Hepatocyte (in vitro differentiated cells): ENCODE results near the gene UBE2E2. TPM values are rescaled to one million over a fixed set of nuclear protein-coding genes. Genes with fewer than 3 reads are reported as not detected.

Source experiments
- DNase-seq: peaks from one replicate; pipeline ENCODE4 v3.0.0-alpha.2; 2016; ENCODE audit warnings: low spot score
- H2AFZ ChIP-seq: fragments of 200-600 bp; sonication (generic); 2 replicates; pipeline ENCODE4 v1.6.0; 2016; ENCODE audit warnings: antibody characterized with exemption, mild to moderate bottlenecking
- H3K27ac ChIP-seq: fragments of 200-600 bp; sonication (generic); 2 replicates; pipeline ENCODE4 v1.5.1; 2016; ENCODE audit warnings: mild to moderate bottlenecking
- H3K27me3 ChIP-seq: fragments of 200-600 bp; sonication (generic); 2 replicates; pipeline ENCODE4 v1.6.1; 2016
- H3K36me3 ChIP-seq: fragments of 200-600 bp; sonication (generic); replicated peaks from 2 replicates; pipeline ENCODE4 v1.5.1; 2016; ENCODE audit warnings: low read depth; ENCODE audit not compliant: insufficient read depth
- H3K4me1 ChIP-seq: fragments of 200-600 bp; sonication (generic); 2 replicates; pipeline ENCODE4 v1.5.1; 2016; ENCODE audit warnings: mild to moderate bottlenecking, moderate library complexity; ENCODE audit not compliant: insufficient read depth
- H3K4me2 ChIP-seq: fragments of 200-600 bp; sonication (generic); 2 replicates; pipeline ENCODE4 v1.6.0; 2016
- H3K4me3 ChIP-seq: fragments of 200-600 bp; sonication (generic); 2 replicates; pipeline ENCODE4 v1.5.1; 2016; ENCODE audit warnings: mild to moderate bottlenecking
- H3K79me2 ChIP-seq: fragments of 200-600 bp; sonication (generic); 2 replicates; pipeline ENCODE4 v1.6.0; 2017; ENCODE audit warnings: mild to moderate bottlenecking
- H3K9me2 ChIP-seq: fragments of 200-600 bp; sonication (generic); replicated peaks from 2 replicates; pipeline ENCODE4 v1.6.0; 2017; ENCODE audit warnings: mild to moderate bottlenecking; ENCODE audit not compliant: insufficient read depth
- H3K9me3 ChIP-seq: fragments of 200-600 bp; sonication (generic); 2 replicates; pipeline ENCODE4 v1.5.1; 2016; ENCODE audit warnings: low read depth, mild to moderate bottlenecking
- H4K20me1 ChIP-seq: fragments of 200-600 bp; sonication (generic); 2 replicates; pipeline ENCODE4 v1.6.0; 2016; ENCODE audit warnings: mild to moderate bottlenecking; ENCODE audit not compliant: insufficient read depth, poor library complexity, severe bottlenecking
- CTCF ChIP-seq: fragments of 200-600 bp; sonication (generic); IDR thresholded peaks from 2 replicates; pipeline ENCODE4 v1.5.1; 2016; ENCODE audit warnings: antibody characterized with exemption, mild to moderate bottlenecking; ENCODE audit not compliant: poor library complexity
- EZH2 ChIP-seq: fragments of 200-600 bp; sonication (generic); IDR thresholded peaks from 2 replicates; pipeline ENCODE4 v1.6.1; 2016; ENCODE audit warnings: antibody characterized with exemption, mild to moderate bottlenecking, borderline replicate concordance
- EZH2phosphoT487 ChIP-seq: fragments of 200-600 bp; sonication (generic); IDR thresholded peaks from one replicate; pipeline ENCODE4 v1.6.1; 2018; ENCODE audit warnings: antibody characterized with exemption, mild to moderate bottlenecking, low read depth, moderate library complexity; ENCODE audit not compliant: unreplicated experiment, severe bottlenecking
- WGBS: methylation state at CpG from one replicate; pipeline ENCODE4 v1.1.6; 2016; ENCODE audit warnings: low lambda C conversion rate; ENCODE audit errors: missing lambda C conversion rate; 5-methylcytosine and 5-hydroxymethylcytosine counted together
- polyA plus RNA-seq: library from polyadenylated mRNA; unstranded; fragments of >200 nt; fragmentation: Nextera tagmentation; extraction: Ambion mirVana; gene quantifications from 2 replicates; pipeline ENCODE4 v1.2.1, GENCODE V29; 2016
- total RNA-seq: library from RNA; depleted of rRNA; stranded (reverse); fragments of >200 nt; gene quantifications from 2 replicates; pipeline ENCODE4 v1.2.3, GENCODE V29; 2014

The UBE2E2 gene
- total and polyA plus RNA-seq, 2 experiments from 2014 or later: 51.1 to 90.6 TPM

- TF ChIP-seq EZH2phosphoT487: no peak
Observed at GRCh38 chr3:23356923-23357322, 153.8 kb downstream of the UBE2E2 start.

DNA sequence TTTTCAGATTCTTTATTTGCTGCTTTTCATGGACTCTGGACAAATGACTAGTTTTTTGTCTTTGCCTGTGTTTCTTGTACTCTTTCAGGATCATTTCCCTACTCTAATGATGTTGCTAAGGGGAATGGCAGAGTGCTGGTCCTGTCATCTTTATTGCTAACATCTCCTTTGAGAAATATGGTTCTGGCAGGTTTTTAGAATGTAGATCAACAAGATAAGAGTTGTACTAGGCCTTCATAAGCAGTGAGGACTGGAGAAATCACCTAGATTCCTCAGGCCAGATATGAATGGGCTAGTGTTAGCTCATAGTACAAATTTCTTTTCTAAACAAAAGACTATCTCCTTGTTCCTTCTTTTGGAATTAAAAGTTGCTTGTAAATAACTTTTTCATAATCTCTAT, 156.0 kb downstream of the UBE2E2 start:
- Histone ChIP-seq H3K9me3 (no peaks in the 10 kb centered on the region), H3K4me1 (no peaks in the 10 kb centered on the region), H2AFZ (no peak overlapping the region), H3K27ac (no peak overlapping the region), H3K79me2 (no peaks in the 10 kb centered on the region), H3K4me2 (no peak overlapping the region), H4K20me1 (no peaks in the 10 kb centered on the region), H3K4me3 (no peak overlapping the region), H3K9me2 (no peaks in the 10 kb centered on the region), H3K27me3 (no peaks in the 10 kb centered on the region), H3K36me3 (no peaks in the 10 kb centered on the region)
- TF ChIP-seq EZH2: no peak
- no peak for TF ChIP-seq EZH2phosphoT487
- no peak for TF ChIP-seq CTCF
- no peak for DNase-seq

More at GRCh38 chr3:23356923-23357322, 153.8 kb downstream of the UBE2E2 start:
- no peaks in the 10 kb centered on the region for H3K79me2 ChIP-seq
- H4K20me1 ChIP-seq: no peaks in the 10 kb centered on the region
- H3K27me3 ChIP-seq: no peaks in the 10 kb centered on the region
- no peaks in the 10 kb centered on the region for H3K4me1 ChIP-seq
- H3K4me2 ChIP-seq: no peak overlapping the region
- H3K9me2 ChIP-seq: no peaks in the 10 kb centered on the region
- DNase-seq: no peak
- H3K4me3 ChIP-seq: no peak overlapping the region
- no peaks in the 10 kb centered on the region for H3K9me3 ChIP-seq
- H3K27ac ChIP-seq: no peak overlapping the region
- H3K36me3 ChIP-seq: no peaks in the 10 kb centered on the region
- H2AFZ ChIP-seq: no peak overlapping the region
- 93% methylated on average over 3 of the region's 3 CpGs for whole genome bisulfite sequencing

GRCh38 chr3:23365066-23365465, 161.9 kb downstream of the UBE2E2 start:
- Histone ChIP-seq H3K36me3 (no peaks in the 10 kb centered on the region), H3K27me3 (no peaks in the 10 kb centered on the region), H3K79me2 (no peaks in the 10 kb centered on the region), H4K20me1 (no peaks in the 10 kb centered on the region), H3K4me3 (no peak overlapping the region), H3K9me2 (no peaks in the 10 kb centered on the region), H2AFZ (no peak overlapping the region), H3K9me3 (no peaks in the 10 kb centered on the region), H3K4me2 (no peak overlapping the region), H3K27ac (no peak overlapping the region), H3K4me1 (no peaks in the 10 kb centered on the region)
- DNase-seq: no peak
- TF ChIP-seq CTCF (no peak), EZH2 (no peak), EZH2phosphoT487 (no peak)
- WGBS: 97% methylated on average over 2 of the region's 2 CpGs

- H3K9me3 ChIP-seq: no peaks in the 10 kb centered on the region
- no peaks in the 10 kb centered on the region for H3K9me2 ChIP-seq
- no peak overlapping the region for H2AFZ ChIP-seq
- TF ChIP-seq CTCF: no peak
- TF ChIP-seq EZH2phosphoT487: no peak
- H3K79me2 ChIP-seq: no peaks in the 10 kb centered on the region
- WGBS: 52% methylated on average over 1 of the region's 1 CpG
- no peaks in the 10 kb centered on the region for H3K27me3 ChIP-seq
- H3K36me3 ChIP-seq: no peaks in the 10 kb centered on the region
- H4K20me1 ChIP-seq: no peaks in the 10 kb centered on the region
- H3K4me2 ChIP-seq: no peak overlapping the region
- H3K4me3 ChIP-seq: no peak overlapping the region
- DNase-seq: no peak
- no peaks in the 10 kb centered on the region for H3K4me1 ChIP-seq
- H3K27ac ChIP-seq: no peak overlapping the region
Observed at GRCh38 chr3:23368731-23369130, 165.6 kb downstream of the UBE2E2 start.
